Breast epithelium (tissue), 3 donors: ENCODE results near the gene PRAMEF9.
"Not testable (repeated sequence)": the region's sequence is repeated elsewhere in the genome, so short reads cannot be mapped to it uniquely, and the experiment has no call there.

Source experiments
- POLR2A ChIP-seq: fragments of 450-650 bp; IDR thresholded peaks from one replicate; pipeline ENCODE4 v1.6.1; 2016; ENCODE audit warnings: antibody characterized with exemption, mild to moderate bottlenecking, moderate library complexity
- TF ChIP-seq, protein P1 (sequence below), 3 donors: fragments of 450-650 bp; IDR thresholded peaks; one replicate each; pipeline ENCODE4 v1.5.1; 2016 to 2017; ENCODE audit warnings: antibody characterized with exemption in 3 of 3, mild to moderate bottlenecking in 3 of 3, moderate library complexity in 3 of 3

GRCh38 chr1:13227271-13228055, 55.8 kb downstream of the PRAMEF9 start:
- TF ChIP-seq, protein P1, sequence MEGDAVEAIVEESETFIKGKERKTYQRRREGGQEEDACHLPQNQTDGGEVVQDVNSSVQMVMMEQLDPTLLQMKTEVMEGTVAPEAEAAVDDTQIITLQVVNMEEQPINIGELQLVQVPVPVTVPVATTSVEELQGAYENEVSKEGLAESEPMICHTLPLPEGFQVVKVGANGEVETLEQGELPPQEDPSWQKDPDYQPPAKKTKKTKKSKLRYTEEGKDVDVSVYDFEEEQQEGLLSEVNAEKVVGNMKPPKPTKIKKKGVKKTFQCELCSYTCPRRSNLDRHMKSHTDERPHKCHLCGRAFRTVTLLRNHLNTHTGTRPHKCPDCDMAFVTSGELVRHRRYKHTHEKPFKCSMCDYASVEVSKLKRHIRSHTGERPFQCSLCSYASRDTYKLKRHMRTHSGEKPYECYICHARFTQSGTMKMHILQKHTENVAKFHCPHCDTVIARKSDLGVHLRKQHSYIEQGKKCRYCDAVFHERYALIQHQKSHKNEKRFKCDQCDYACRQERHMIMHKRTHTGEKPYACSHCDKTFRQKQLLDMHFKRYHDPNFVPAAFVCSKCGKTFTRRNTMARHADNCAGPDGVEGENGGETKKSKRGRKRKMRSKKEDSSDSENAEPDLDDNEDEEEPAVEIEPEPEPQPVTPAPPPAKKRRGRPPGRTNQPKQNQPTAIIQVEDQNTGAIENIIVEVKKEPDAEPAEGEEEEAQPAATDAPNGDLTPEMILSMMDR (IDR thresholded peaks at IDR 0.05), result not testable (repeated sequence)
- not testable (repeated sequence) for TF ChIP-seq POLR2A
